GM23248 (cell line): ENCODE data around the gene PRRT3.

Source experiments
- EZH2 ChIP-seq: fragments of 200-600 bp; sonication (generic); IDR thresholded peaks from 2 replicates; pipeline ENCODE4 v1.6.1; 2018; ENCODE audit warnings: antibody characterized with exemption, mild to moderate bottlenecking; ENCODE audit not compliant: insufficient read depth, poor library complexity, severe bottlenecking
- EZH2phosphoT487 ChIP-seq: fragments of 200-600 bp; sonication (generic); IDR thresholded peaks from 2 replicates; pipeline ENCODE4 v1.6.1; 2018; ENCODE audit warnings: antibody characterized with exemption, moderate library complexity, mild to moderate bottlenecking, low read depth; ENCODE audit not compliant: insufficient read depth

DNA sequence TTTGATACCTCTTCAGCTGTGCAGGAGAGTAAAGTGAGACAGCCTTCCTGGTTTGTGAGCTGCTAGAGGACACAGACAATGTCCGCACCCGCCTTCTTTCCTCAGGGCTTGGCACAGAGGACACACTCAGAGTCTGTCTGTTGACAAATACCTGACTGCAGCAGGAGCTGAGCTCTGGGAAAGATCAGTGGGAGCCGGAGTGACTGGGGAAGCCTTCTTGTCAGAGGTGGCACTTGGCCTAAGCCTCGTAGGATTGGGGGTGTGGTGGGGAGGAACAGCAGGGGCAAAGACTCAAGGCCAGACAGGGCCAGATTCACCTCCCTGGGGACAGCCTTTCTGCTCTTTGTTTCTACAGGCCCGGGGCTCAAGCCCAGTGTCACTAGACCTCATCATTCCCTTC is 38.6 kb downstream of the PRRT3 start:
- TF ChIP-seq EZH2 (no peak), EZH2phosphoT487 (no peak)
